LoVo (cell line): ENCODE data around the gene ABCA5.
"Not testable (repeated sequence)": the region's sequence is repeated elsewhere in the genome, so short reads cannot be mapped to it uniquely, and the experiment has no call there.

ENCODE experiments used
- DNase-seq: peaks from one replicate; pipeline ENCODE4 v3.0.0-alpha.2; 2016; ENCODE audit warnings: low spot score

The ABCA5 gene

GRCh38 chr17:69207151-69207550 is 119.8 kb downstream of the ABCA5 start:
- no peak for DNase-seq

- no peak for DNase-seq
Measured at GRCh38 chr17:69198238-69198637, 128.7 kb downstream of the ABCA5 start.

GRCh38 chr17:69196105-69196653 is 130.8 kb downstream of the ABCA5 start:
- DNase-seq, result not testable (repeated sequence)
